GM21576 (cell line): ENCODE measurements around the gene HS3ST6.
A peak's percentile ranks its signal among the peaks of the same experiment; 100 is the strongest.
"Not testable (repeated sequence)": the region's sequence is repeated elsewhere in the genome, so short reads cannot be mapped to it uniquely, and the experiment has no call there.

Experiments used
- ATAC-seq: cut with Tn5 transposase; IDR thresholded peaks from one replicate; pipeline ENCODE4 v1.9.1; 2021; ENCODE audit warnings: mild to moderate bottlenecking, moderate library complexity; ENCODE audit not compliant: unreplicated experiment

Gene HS3ST6

GRCh38 chr16:1929578-1930337 is 11.5 kb upstream of the HS3ST6 start:
- peak; percentile 83 for ATAC-seq

DNA sequence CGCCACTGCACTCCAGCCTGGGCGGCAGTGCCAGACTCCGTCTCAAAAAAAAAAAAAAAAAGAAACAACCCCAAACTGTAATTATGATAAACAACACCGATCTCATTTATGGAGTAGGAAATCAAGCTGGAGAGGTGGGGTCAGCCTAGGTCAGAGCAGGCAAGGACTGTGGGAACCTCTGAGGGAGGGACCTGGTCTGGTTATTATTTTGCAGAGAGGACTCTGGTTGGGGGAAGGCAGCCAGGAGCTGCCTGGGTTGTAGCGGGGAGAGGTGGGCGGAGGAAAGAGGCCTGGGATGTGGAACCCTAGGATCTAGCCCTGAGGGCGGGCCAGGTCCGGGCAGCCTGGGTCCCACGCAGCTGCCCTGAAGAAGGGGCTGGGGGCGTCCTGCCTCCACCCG is 10.9 kb upstream of the HS3ST6 start:
- no peak for ATAC-seq

GRCh38 chr16:1926271-1926670 is 8.1 kb upstream of the HS3ST6 start:
- no peak for ATAC-seq

DNA sequence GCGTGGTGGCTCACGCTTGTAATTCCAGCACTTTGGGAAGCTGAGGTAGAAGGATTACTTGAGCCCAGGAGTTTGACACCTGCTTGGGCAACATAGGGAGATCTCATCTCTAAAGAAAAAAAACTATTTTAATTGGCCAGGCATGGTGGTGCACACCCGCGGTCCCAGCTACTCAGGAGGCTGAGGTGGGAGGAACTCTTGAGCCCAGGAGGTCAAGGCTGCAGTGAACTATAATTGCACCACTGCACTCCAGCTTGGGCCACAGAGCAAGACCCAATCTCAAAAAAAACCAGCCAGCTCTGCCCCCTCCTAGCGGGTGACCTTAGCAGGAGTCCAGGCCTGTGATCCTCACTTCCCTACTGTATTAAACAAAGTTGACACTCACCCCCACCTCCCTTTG is 5.9 kb upstream of the HS3ST6 start:
- ATAC-seq = no peak

DNA sequence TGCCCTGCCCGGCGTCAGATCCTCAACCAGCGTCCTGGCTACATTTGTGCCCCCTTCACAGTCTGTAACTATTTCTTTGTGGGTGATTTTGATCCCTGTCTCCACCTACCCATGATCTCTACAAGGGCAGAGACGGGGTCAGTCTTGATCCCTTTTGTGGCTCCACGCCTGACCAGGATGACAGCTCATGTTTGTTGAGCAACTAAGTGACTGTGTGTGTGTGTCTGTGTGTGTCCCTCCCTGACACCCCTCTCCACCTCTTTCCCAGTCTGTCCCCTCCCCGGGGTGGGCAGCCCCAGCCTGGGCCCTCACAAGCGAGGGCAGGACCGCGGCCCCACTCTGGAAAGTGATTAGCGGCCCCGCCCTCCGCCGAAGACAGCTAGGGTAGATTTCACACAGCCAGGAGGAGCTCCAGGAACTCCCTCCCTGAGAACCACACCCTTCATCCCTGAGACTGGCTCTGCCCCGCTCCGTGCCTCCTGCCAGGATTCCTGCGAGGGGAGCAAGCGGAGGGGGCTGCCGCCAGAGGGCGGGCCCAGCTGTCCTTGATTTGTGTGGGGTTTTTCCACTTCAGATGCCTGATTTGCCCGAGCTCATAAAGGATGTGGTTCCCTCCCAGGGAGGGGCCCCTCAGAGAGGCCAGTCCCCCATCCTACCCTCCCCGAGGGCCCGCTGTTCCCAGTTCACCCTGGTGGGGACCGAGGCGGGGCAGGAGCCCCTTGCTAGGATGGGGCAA is 5.3 kb upstream of the HS3ST6 start:
- no peak for ATAC-seq

DNA sequence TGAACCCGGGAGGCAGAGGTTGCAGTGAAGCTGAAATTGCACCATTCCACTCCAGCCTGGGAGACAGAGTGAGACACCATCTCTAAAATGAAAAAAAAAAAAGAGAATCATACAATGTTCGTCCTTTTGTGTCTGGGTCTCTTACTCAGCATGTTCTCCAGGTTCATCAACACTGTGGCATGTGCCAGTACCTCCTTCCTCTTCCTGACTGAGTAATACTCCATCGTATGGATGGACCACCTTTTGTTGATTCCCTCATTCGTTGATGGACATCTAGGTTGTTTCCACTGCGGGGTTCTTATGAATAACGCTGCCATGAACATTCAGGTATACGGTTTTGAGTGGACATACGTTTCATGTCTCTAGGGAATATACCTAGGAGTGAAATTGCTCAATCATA is 4.1 kb upstream of the HS3ST6 start:
- ATAC-seq = no peak

- ATAC-seq = no peak
These were observed 2.5 kb upstream of the HS3ST6 start for GRCh38 chr16:1920727-1921171.

DNA sequence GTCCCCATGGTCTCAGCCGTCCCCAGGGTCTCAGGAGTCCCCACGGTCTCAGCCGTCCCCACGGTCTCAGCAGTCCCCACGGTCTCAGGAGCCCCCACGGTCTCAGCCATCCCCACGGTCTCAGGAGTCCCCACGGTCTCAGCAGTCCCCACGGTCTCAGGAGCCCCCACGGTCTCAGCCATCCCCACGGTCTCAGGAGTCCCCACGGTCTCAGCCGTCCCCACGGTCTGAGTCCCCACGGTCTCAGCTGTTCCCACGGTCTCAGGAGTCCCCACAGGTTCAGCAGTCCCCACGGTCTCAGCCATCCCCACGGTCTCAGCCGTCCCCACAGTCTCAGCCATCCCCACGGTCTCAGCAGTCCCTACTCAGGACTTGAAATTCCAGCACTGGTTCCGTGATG is 1.9 kb upstream of the HS3ST6 start:
- not testable (repeated sequence) for ATAC-seq

GRCh38 chr16:1919327-1919998 is 1.2 kb upstream of the HS3ST6 start:
- ATAC-seq = no peak

- ATAC-seq = no peak
These were observed 407 bp downstream of the HS3ST6 start for GRCh38 chr16:1917665-1918350.

GRCh38 chr16:1917056-1917664 is 1.1 kb downstream of the HS3ST6 start:
- ATAC-seq = no peak

DNA sequence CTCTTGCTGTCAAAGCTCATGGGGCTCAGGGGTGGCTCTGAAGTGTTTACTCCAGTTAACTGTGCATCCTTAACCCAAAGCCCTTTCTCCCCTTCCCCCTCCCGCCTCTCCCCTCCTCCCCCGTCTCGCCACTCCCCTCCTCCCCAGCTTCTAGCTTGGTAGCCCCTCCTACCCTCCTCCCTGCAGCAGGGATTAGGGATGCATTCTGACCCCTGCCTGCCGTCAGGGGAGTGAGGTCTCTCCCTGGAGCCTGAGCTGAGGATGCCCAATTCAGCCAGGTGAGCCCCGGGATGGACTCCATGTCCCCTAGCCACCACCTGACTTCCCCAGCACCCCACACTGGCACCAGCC is 1.6 kb downstream of the HS3ST6 start:
- no peak for ATAC-seq

- ATAC-seq = no peak
These were observed 2.2 kb downstream of the HS3ST6 start for GRCh38 chr16:1915732-1916639.

GRCh38 chr16:1914988-1915387 is 3.2 kb downstream of the HS3ST6 start:
- no peak for ATAC-seq

DNA sequence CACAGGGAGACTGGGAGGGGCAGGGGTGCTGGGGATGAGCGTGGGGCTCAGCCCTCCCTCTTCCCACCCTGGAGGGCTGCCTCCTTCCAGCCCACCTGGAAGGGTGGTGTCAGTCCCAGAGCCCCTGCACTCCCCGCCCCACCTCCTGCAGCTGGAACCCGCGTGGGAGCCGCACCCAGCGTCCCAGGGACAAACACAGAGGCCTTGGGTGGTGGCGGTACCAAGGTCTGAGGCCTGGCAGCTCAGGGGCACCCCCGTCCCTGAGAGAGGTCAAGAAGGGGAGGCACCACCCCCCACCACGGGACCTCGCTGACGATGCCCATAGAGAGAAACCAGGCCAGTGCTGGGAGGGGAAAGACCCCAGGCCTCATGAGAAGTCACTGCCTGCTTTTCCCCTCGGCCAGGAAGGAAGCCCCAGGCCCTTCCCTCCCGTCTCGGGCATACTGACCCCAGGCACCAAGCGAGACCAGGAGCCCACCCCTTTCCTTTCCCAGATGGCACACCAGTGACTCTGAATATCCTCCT is 4.1 kb downstream of the HS3ST6 start:
- ATAC-seq = no peak

DNA sequence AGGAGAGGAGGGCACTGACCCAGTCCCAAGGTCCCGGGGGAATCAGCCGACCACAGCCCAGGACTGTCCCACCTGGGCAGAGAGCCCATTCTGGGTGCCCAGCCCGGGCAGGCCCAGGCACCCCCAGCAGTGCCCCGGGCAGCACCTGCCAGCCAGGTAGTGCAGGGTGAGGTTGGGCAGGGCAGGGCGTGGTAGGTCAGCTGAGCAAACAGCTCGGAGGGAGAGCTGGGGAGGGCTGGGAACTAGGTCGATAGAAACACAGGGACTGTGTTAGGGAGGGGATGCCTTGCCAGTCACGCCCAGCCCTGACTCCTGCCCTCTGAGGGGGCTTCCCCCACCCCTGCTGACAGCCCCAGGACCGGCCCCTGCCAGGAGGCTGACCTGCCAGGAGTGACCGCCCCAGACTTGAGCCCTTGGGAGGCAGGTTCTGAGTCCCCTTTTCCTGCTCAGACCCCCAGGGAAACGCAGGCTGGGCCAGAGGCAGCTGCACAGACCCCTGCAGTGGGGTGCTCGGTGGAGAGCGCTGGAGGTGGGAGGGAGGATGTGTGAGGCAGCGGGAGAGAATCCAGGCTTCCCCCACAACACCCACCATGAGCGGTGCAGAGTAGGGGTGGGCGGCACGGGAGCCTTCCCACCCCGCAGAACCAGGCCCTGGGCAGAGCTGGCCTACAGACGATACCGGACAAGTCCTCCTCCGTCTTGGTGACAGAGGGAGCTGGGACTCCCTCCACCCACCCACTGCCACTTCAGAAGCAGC is 4.7 kb downstream of the HS3ST6 start:
- no peak for ATAC-seq

DNA sequence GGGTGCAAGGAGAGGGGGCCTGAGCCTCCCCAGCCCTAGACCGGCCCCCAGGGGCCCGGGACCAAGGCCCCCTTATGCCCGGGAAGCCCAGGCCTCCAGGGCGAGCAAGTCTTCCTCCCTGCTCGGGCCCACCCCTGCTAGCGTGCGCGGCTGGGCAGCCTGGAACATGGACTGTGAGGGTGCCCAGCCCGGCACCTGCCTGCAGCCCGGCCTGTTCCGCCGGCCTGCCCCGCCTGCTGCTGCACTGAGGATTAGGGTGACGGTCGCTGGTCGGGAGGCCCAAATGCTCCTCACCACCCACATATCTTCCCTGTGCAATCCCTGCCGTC is 6.0 kb downstream of the HS3ST6 start:
- ATAC-seq = no peak

GRCh38 chr16:1911467-1912214 is 6.6 kb downstream of the HS3ST6 start:
- ATAC-seq = no peak
